ENCODE results near the gene SAP30L. TPM values are rescaled to one million over a fixed set of nuclear protein-coding genes. Genes with fewer than 3 reads are reported as not detected.

SAP30L gene
- total and polyA plus RNA-seq, 2 of the 4 experiments (the other 2 are of a cell fraction): 9.7 to 17.6 TPM

DNA sequence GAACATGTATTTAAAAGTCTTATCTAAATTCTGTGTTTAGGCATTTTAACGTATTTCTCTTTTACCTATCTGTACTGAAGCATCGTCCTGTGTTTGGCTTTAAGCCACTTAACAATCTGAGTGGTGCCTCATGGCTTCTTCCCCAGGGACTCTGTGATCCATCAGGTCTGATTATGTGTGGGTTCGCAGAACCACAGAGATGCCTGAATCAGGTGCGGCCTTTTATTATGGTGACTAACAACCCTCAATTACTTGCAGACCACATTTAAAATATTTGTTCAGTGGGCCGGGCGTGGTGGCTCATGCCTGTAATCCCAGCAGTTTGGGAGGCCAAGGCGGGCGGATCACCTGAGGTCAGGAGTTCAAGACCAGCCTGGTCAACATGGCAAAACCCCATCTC, 39.6 kb upstream of the SAP30L start:
- peaks cover 0 to 7% of the 10 kb centered on the region in 2 experiments; a peak in 2 of 4 replicates for H3K79me1 ChIP-seq (ENCODE audit: low read depth in 1 of 2, low read length in 2 of 2)
- WGBS, 2 experiments (ENCODE audit: extremely low coverage in 2 of 2, insufficient read length in 1 of 2): 100% methylated on average over 2 of the region's 8 CpGs; no CpG with 5 or more reads in 1 of the 2 experiments
- DNase-seq (no peak), ATAC-seq (ENCODE audit: low read depth) (no peak)
- no peak overlapping the region for H3K56ac ChIP-seq (ENCODE audit: extremely low read depth, insufficient read depth, low read length)
- in situ Hi-C loops (cut with MboI; ENCODE audit: low sequenced_read_pairs): loop anchor here (5.0 kb wide), 2 partner anchors 219 to 334 kb away; no protein-coding TSS in a partner anchor
- H4K91ac ChIP-seq (ENCODE audit: insufficient read depth, low read depth, low read length): no peak overlapping the region
- H2AK5ac ChIP-seq (ENCODE audit: low read depth, low read length): no peak overlapping the region
- H3K14ac ChIP-seq (replicated peaks; ENCODE audit: low read depth, low read length): no peak overlapping the region
- H3K4me1 ChIP-seq (ENCODE audit: control insufficient read depth, insufficient read depth, low read length): peaks cover 3% of the 10 kb centered on the region; the same call in 1 of the 2 replicates
- H3K23ac ChIP-seq (ENCODE audit: low read depth, low read length): no peak overlapping the region
- H2AK9ac ChIP-seq (replicated peaks; ENCODE audit: low read depth, low read length, poor library complexity): no peak overlapping the region
- dilution Hi-C loops (cut with HindIII; ENCODE audit: low sequenced_read_pairs, unreplicated experiment): no loop called here
- intact Hi-C loops (cut with micrococcal nuclease): loop anchor here (2.0 kb wide), 1 partner anchor 427 kb away; no protein-coding TSS in a partner anchor
- no peak overlapping the region for H2BK20ac ChIP-seq (ENCODE audit: low read depth, low read length)
- no peak overlapping the region for H2BK5ac ChIP-seq (ENCODE audit: low read depth, low read length, poor library complexity, severe bottlenecking)
- no peak overlapping the region for H3K4ac ChIP-seq (ENCODE audit: low read depth, low read length)
- TF ChIP-seq POLR2A (IDR thresholded peaks at IDR 0.05; ENCODE audit: low read depth, low read length): no peak
- no peak for TF ChIP-seq MAZ (IDR thresholded peaks at IDR 0.05; ENCODE audit: borderline replicate concordance, low read depth, low read length)
- TF ChIP-seq FOS (IDR thresholded peaks at IDR 0.05; ENCODE audit: low read depth, low read length): no peak
- no peak for TF ChIP-seq BHLHE40 (IDR thresholded peaks at IDR 0.05; ENCODE audit: low read depth, low read length)
- no peak for TF ChIP-seq RCOR1 (IDR thresholded peaks at IDR 0.05; ENCODE audit: insufficient replicate concordance, low read length)
- TF ChIP-seq, protein P1, sequence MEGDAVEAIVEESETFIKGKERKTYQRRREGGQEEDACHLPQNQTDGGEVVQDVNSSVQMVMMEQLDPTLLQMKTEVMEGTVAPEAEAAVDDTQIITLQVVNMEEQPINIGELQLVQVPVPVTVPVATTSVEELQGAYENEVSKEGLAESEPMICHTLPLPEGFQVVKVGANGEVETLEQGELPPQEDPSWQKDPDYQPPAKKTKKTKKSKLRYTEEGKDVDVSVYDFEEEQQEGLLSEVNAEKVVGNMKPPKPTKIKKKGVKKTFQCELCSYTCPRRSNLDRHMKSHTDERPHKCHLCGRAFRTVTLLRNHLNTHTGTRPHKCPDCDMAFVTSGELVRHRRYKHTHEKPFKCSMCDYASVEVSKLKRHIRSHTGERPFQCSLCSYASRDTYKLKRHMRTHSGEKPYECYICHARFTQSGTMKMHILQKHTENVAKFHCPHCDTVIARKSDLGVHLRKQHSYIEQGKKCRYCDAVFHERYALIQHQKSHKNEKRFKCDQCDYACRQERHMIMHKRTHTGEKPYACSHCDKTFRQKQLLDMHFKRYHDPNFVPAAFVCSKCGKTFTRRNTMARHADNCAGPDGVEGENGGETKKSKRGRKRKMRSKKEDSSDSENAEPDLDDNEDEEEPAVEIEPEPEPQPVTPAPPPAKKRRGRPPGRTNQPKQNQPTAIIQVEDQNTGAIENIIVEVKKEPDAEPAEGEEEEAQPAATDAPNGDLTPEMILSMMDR (conservative IDR thresholded peaks at IDR 0.05; ENCODE audit: low read depth, low read length): no peak
- TF ChIP-seq MXI1 (IDR thresholded peaks at IDR 0.05; ENCODE audit: borderline replicate concordance, low read depth, low read length): no peak
- TF ChIP-seq, protein P2, sequence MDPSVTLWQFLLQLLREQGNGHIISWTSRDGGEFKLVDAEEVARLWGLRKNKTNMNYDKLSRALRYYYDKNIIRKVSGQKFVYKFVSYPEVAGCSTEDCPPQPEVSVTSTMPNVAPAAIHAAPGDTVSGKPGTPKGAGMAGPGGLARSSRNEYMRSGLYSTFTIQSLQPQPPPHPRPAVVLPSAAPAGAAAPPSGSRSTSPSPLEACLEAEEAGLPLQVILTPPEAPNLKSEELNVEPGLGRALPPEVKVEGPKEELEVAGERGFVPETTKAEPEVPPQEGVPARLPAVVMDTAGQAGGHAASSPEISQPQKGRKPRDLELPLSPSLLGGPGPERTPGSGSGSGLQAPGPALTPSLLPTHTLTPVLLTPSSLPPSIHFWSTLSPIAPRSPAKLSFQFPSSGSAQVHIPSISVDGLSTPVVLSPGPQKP (IDR thresholded peaks at IDR 0.05; ENCODE audit: borderline replicate concordance, low read depth, low read length): no peak
- TF ChIP-seq NFE2L2 (IDR thresholded peaks at IDR 0.05; ENCODE audit: low read depth, low read length): no peak
- no peak for TF ChIP-seq SMC3 (IDR thresholded peaks at IDR 0.05; ENCODE audit: low read depth, low read length)
- no peak for TF ChIP-seq RAD21 (IDR thresholded peaks at IDR 0.05; ENCODE audit: low read length)
- TF ChIP-seq MAFK (IDR thresholded peaks at IDR 0.05; ENCODE audit: low read depth, low read length): no peak
- TF ChIP-seq, protein P3, sequence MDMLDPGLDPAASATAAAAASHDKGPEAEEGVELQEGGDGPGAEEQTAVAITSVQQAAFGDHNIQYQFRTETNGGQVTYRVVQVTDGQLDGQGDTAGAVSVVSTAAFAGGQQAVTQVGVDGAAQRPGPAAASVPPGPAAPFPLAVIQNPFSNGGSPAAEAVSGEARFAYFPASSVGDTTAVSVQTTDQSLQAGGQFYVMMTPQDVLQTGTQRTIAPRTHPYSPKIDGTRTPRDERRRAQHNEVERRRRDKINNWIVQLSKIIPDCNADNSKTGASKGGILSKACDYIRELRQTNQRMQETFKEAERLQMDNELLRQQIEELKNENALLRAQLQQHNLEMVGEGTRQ (IDR thresholded peaks at IDR 0.05; ENCODE audit: low read depth, low read length): no peak
- TF ChIP-seq RFX5 (IDR thresholded peaks at IDR 0.05; ENCODE audit: low read depth, low read length): no peak
- no peak for TF ChIP-seq CEBPB (IDR thresholded peaks at IDR 0.05; ENCODE audit: low read depth, low read length)
- no peak for TF ChIP-seq CHD1 (IDR thresholded peaks at IDR 0.05; ENCODE audit: low read depth, low read length)
- H3K27ac ChIP-seq (ENCODE audit: insufficient read depth, low read length): no peak overlapping the region
- H3K9me3 ChIP-seq (ENCODE audit: control insufficient read depth, insufficient read depth, low read length): no peaks in the 10 kb centered on the region
- H4K20me1 ChIP-seq (ENCODE audit: insufficient read depth, low read length): no peaks in the 10 kb centered on the region
- H2AFZ ChIP-seq (replicated peaks; ENCODE audit: low read length, poor library complexity): no peak overlapping the region
- no peak overlapping the region for H3K4me3 ChIP-seq (ENCODE audit: insufficient read depth, low read depth, low read length)
- H3K9me1 ChIP-seq (ENCODE audit: insufficient read depth, low read length): 0 out of 2 replicates have a peak, but pooled peaks cover 5% of the 10 kb centered on the region
- no peak overlapping the region for H3K9ac ChIP-seq (ENCODE audit: low read depth, low read length)
- no peak overlapping the region for H4K8ac ChIP-seq (ENCODE audit: low read depth in 2 of 2, low read length in 2 of 2)
- peaks cover 9% of the 10 kb centered on the region for H3K36me3 ChIP-seq (ENCODE audit: control insufficient read depth, insufficient read depth, low read length)
- H3K27me3 ChIP-seq (ENCODE audit: control insufficient read depth, insufficient read depth, low read length): no peaks in the 10 kb centered on the region
- H2BK120ac ChIP-seq (ENCODE audit: low read depth, low read length): no peak overlapping the region
- no peak overlapping the region for H3K4me2 ChIP-seq (ENCODE audit: low read depth, low read length)
- H2BK15ac ChIP-seq (ENCODE audit: low read depth, low read length): no peak overlapping the region
- H3K18ac ChIP-seq (ENCODE audit: low read depth, low read length): no peak overlapping the region
- CTCF ChIA-PET: interaction anchor here (0.6 to 3.1 kb wide), 6 partner anchors 42 to 348 kb away, joined by 3 to 26 read pairs (median 4); no protein-coding TSS in a partner anchor
- POLR2A ChIA-PET (ENCODE audit: unreplicated experiment): no interaction called here
- no TSS peak for BruUV-seq (replicated peaks)
- no peak overlapping the region for H4K5ac ChIP-seq (ENCODE audit: low read depth, low read length)

Measured in IMR-90 (cell line).